ENCODE measurements around the gene PAQR8. TPM values are rescaled to one million over a fixed set of nuclear protein-coding genes. Genes with fewer than 3 reads are reported as not detected.

The PAQR8 gene
- total RNA-seq (2012; rRNA removed), result 1.6 and 1.7 TPM in 2 replicates
- 1.1 and 1.4 TPM in 2 replicates for polyA plus RNA-seq (2012; rRNA removed)
- polyA plus RNA-seq (2012; cell fraction: cytosol; rRNA removed), result 0.68 and 1.2 TPM in 2 replicates
- polyA plus RNA-seq (2012; cell fraction: nucleus; rRNA removed; ENCODE audit: low replicate concordance), result 0.37 and 0.42 TPM in 2 replicates
- percentile 45 among the genes with signal in this experiment for Bru-seq, nascent RNA
- percentile 55 among the genes with signal in this experiment for BruChase-seq, experiment 1, labeled RNA remaining after a 6-hour chase
- percentile 62 among the genes with signal in this experiment for BruChase-seq, experiment 2, labeled RNA remaining after a 2-hour chase
- long read RNA-seq, full-length matches to known transcripts, result 10 of 10 reads
- long read RNA-seq, partial matches to known transcripts, result 0 of 10 reads
- long read RNA-seq, other reads (novel, unspliced or antisense), result 0 of 10 reads

- H3K4ac ChIP-seq (ENCODE audit: low read depth, low read length), result peak within 1 kb of the TSS; percentile 88
- H3K9me3 ChIP-seq (ENCODE audit: control insufficient read depth, insufficient read depth, low read length), result no peaks in the 10 kb centered on the region
- no TSS peak for BruUV-seq (replicated peaks)
- in situ Hi-C loops (cut with MboI; ENCODE audit: low sequenced_read_pairs), result no loop called here
- intact Hi-C loops (cut with micrococcal nuclease), result loop anchor here (2.0 kb wide), 1 partner anchor 75 kb away; no protein-coding TSS in a partner anchor
- TF ChIP-seq MAZ (IDR thresholded peaks at IDR 0.05; ENCODE audit: borderline replicate concordance, low read depth, low read length), result peak; percentile 52; the same call in 1 of the 2 replicates
- TF ChIP-seq FOS (IDR thresholded peaks at IDR 0.05; ENCODE audit: low read depth, low read length), result no peak
- peak; percentile 40; the same call in 1 of the 2 replicates for TF ChIP-seq MXI1 (IDR thresholded peaks at IDR 0.05; ENCODE audit: borderline replicate concordance, low read depth, low read length)
- H3K36me3 ChIP-seq (ENCODE audit: control insufficient read depth, insufficient read depth, low read length), result no peaks in the 10 kb centered on the region
- ChIA-PET CTCF (interaction anchor here (1.0 to 2.1 kb wide), 5 partner anchors 13 to 90 kb away, joined by 3 to 6 read pairs (median 4); no protein-coding TSS in a partner anchor), POLR2A (ENCODE audit: unreplicated experiment) (no interaction called here)
- peaks cover 0 to 15% of the 10 kb centered on the region in 2 experiments; a peak in 2 of 4 replicates for H3K79me1 ChIP-seq (ENCODE audit: low read depth in 1 of 2, low read length in 2 of 2)
- peak within 1 kb of the TSS; percentile 87; the same call in 1 of the 2 replicates for H3K56ac ChIP-seq (ENCODE audit: extremely low read depth, insufficient read depth, low read length)
- peaks cover 15% of the 10 kb centered on the region for H3K4me1 ChIP-seq (ENCODE audit: control insufficient read depth, insufficient read depth, low read length)
- H4K20me1 ChIP-seq (ENCODE audit: insufficient read depth, low read length), result no peaks in the 10 kb centered on the region; the same call in 1 of the 2 replicates
- DNase-seq (peak; percentile 51), ATAC-seq (ENCODE audit: low read depth) (peak; percentile 96)
- peak within 1 kb of the TSS; percentile 84 for H2AK9ac ChIP-seq (replicated peaks; ENCODE audit: low read depth, low read length, poor library complexity)
- H3K14ac ChIP-seq (replicated peaks; ENCODE audit: low read depth, low read length), result peak within 1 kb of the TSS; percentile 91
- H3K27me3 ChIP-seq (ENCODE audit: control insufficient read depth, insufficient read depth, low read length), result no peaks in the 10 kb centered on the region
- H3K4me2 ChIP-seq (ENCODE audit: low read depth, low read length), result peak within 1 kb of the TSS; percentile 90
- H3K18ac ChIP-seq (ENCODE audit: low read depth, low read length), result peak within 1 kb of the TSS; percentile 26
- H2AK5ac ChIP-seq (ENCODE audit: low read depth, low read length), result peak within 1 kb of the TSS; percentile 45
- peak within 1 kb of the TSS; percentile 75 for H3K27ac ChIP-seq (ENCODE audit: insufficient read depth, low read length)
- peak within 1 kb of the TSS; percentile 80 for H2BK120ac ChIP-seq (ENCODE audit: low read depth, low read length)
- H4K8ac ChIP-seq (ENCODE audit: low read depth in 2 of 2, low read length in 2 of 2), result peak within 1 kb of the TSS; percentile 90 to 98
- peak within 1 kb of the TSS; percentile 86 for H3K9ac ChIP-seq (ENCODE audit: low read depth, low read length)
- peaks cover 3% of the 10 kb centered on the region for H3K9me1 ChIP-seq (ENCODE audit: insufficient read depth, low read length)
- no peak within 1 kb of the TSS; the same call in 1 of the 2 replicates for H2BK20ac ChIP-seq (ENCODE audit: low read depth, low read length)
- peak within 1 kb of the TSS; percentile 83 for H4K5ac ChIP-seq (ENCODE audit: low read depth, low read length)
- peak within 1 kb of the TSS; percentile 82 for H3K23ac ChIP-seq (ENCODE audit: low read depth, low read length)
- 0% methylated on average over 26 of the region's 69 CpGs; no CpG with 5 or more reads in 1 of the 2 experiments for WGBS, 2 experiments (ENCODE audit: extremely low coverage in 2 of 2, insufficient read length in 1 of 2)
- H2BK5ac ChIP-seq (ENCODE audit: low read depth, low read length, poor library complexity, severe bottlenecking), result no peak within 1 kb of the TSS
- H4K91ac ChIP-seq (ENCODE audit: insufficient read depth, low read depth, low read length), result peak within 1 kb of the TSS; percentile 88
- dilution Hi-C loops (cut with HindIII; ENCODE audit: low sequenced_read_pairs, unreplicated experiment), result no loop called here
- peak within 1 kb of the TSS; percentile 86 for H3K4me3 ChIP-seq (ENCODE audit: insufficient read depth, low read depth, low read length)
- peak within 1 kb of the TSS; percentile 81; the same call in 1 of the 3 replicates for H2BK15ac ChIP-seq (ENCODE audit: low read depth, low read length)
- H2AFZ ChIP-seq (replicated peaks; ENCODE audit: low read length, poor library complexity), result peak within 1 kb of the TSS; percentile 90
These were observed at the start of gene PAQR8 for GRCh38 chr6:52361945-52362442. Gene PAQR8 (plus strand): TSS chr6:52362151. CDS start chr6:52403214, 41,063 bp downstream.
